ENCODE results near the gene KLHDC4. TPM values are rescaled to one million over a fixed set of nuclear protein-coding genes. Genes with fewer than 3 reads are reported as not detected.
"Not testable (repeated sequence)": the region's sequence is repeated elsewhere in the genome, so short reads cannot be mapped to it uniquely, and the experiment has no call there.

KLHDC4 gene
- total RNA-seq, 1 donor from 2014 or later, result 29.8 TPM

DNA sequence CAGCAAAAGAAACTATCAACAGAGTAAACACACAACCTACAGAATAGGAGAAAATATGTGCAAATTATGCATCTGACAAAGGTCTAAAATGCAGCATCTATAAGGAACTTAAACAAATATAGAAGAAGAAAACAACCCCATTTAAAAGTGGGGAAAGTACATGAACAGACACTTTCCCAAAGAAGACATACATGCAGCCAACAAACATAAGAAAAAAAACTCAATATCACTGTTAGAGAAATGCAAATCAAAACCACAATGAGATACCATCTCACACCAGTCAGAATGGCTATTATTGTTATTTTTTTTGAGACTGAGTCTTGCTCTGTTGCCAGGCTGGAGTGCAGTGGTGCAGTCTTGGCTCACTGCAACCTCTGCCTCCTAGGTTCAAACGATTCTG, 45.7 kb upstream of the KLHDC4 start:
- H3K27ac Mint-ChIP-seq (ENCODE audit: unreplicated experiment); H3K27me3 Mint-ChIP-seq (ENCODE audit: low read depth, unreplicated experiment); H3K4me2 ChIP-seq (ENCODE audit: low read length); H3K27me3 ChIP-seq (ENCODE audit: insufficient read depth, low read length); H3K36me3 Mint-ChIP-seq (ENCODE audit: low read depth, unreplicated experiment); H2AFZ ChIP-seq (ENCODE audit: low read depth, low read length); H3K36me3 ChIP-seq (ENCODE audit: insufficient read depth, low read length); FAIRE-seq; H4K20me1 ChIP-seq (ENCODE audit: insufficient read depth, low read length); H3K4me1 ChIP-seq (ENCODE audit: insufficient read depth, low read length); H3K4me3 Mint-ChIP-seq (ENCODE audit: unreplicated experiment); H3K4me3 ChIP-seq (ENCODE audit: insufficient read depth, low read depth, low read length); H3K9ac ChIP-seq (ENCODE audit: low read length); H3K79me2 ChIP-seq (ENCODE audit: insufficient read depth, low read length); H3K27ac ChIP-seq (ENCODE audit: low read depth, low read length); DNase-seq (ENCODE audit: low read depth); H3K9me3 Mint-ChIP-seq (ENCODE audit: unreplicated experiment); H3K9me3 ChIP-seq (ENCODE audit: insufficient read depth, low read depth, low read length): not testable (repeated sequence)
- peaks cover 25% of the 10 kb centered on the region for H3K4me1 Mint-ChIP-seq (ENCODE audit: low read depth, unreplicated experiment)

DNA sequence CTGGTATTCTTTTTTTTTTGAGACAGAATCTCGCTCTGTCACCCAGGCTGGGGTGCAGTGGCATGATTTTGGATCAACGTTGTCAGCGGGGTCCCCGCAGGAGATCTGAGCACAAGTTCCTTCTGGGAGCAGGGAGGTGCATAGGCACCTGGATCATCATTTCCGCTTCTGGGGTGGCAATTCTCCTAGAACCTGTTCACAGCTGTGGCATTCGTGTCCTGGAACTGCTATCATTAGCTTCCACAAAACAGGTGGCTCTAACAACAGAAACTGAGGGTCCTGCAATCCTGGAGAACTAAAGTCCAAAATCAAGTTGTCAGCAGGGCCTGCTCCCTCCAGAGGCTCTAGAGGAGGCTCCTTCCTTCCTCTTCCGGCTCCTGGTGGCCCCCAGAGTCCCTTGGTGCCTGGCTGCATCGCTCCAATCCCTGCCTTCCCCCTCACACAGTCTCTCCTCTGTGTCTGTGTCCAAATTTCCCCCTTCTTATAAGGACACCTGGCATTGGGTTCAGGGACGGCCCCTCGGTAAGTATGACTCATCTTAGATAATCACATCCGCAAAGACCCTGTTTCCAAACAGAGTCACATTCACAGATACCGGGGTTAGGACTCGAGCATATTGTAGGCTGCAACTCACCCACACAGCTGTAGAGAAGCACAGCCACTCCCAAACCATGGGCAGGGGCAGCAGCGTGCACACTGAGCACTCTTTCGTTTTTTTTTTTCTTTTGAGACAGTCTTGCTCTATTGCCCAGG, 43.5 kb upstream of the KLHDC4 start:
- no peak for DNase-seq (ENCODE audit: low read depth)
- peaks cover 33% of the 10 kb centered on the region for H3K4me1 Mint-ChIP-seq (ENCODE audit: low read depth, unreplicated experiment)

DNA sequence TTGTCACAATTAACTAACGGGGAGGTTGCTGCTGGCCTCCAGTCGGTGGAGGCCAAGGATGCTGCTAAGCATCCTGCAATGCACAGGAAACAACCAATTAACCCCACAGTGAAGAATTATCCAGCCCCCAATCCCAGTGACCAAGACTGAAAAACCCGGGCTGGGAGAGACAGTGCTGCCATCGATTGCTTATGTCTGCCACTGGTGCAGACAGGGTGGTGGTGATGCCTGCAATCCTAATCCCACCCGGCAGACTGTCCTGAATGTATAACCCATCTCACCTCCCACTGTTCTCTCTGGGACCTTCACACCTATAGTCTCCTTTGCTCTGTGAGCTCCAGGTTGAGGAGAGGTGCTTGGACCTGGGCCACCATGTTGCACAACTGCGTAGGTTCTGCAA, 42.3 kb upstream of the KLHDC4 start:
- no peak for DNase-seq (ENCODE audit: low read depth)
- H3K79me2 ChIP-seq (ENCODE audit: insufficient read depth, low read length), result no peaks in the 10 kb centered on the region
- Mint-ChIP-seq H3K36me3 (ENCODE audit: low read depth, unreplicated experiment) (no peaks in the 10 kb centered on the region), H3K4me3 (ENCODE audit: unreplicated experiment) (no peak overlapping the region), H3K27me3 (ENCODE audit: low read depth, unreplicated experiment) (peaks cover 9% of the 10 kb centered on the region), H3K27ac (ENCODE audit: unreplicated experiment) (peak overlapping the region; percentile 100), H3K4me1 (ENCODE audit: low read depth, unreplicated experiment) (peaks cover 33% of the 10 kb centered on the region), H3K9me3 (ENCODE audit: unreplicated experiment) (no peaks in the 10 kb centered on the region)
- TF ChIP-seq, protein P1, sequence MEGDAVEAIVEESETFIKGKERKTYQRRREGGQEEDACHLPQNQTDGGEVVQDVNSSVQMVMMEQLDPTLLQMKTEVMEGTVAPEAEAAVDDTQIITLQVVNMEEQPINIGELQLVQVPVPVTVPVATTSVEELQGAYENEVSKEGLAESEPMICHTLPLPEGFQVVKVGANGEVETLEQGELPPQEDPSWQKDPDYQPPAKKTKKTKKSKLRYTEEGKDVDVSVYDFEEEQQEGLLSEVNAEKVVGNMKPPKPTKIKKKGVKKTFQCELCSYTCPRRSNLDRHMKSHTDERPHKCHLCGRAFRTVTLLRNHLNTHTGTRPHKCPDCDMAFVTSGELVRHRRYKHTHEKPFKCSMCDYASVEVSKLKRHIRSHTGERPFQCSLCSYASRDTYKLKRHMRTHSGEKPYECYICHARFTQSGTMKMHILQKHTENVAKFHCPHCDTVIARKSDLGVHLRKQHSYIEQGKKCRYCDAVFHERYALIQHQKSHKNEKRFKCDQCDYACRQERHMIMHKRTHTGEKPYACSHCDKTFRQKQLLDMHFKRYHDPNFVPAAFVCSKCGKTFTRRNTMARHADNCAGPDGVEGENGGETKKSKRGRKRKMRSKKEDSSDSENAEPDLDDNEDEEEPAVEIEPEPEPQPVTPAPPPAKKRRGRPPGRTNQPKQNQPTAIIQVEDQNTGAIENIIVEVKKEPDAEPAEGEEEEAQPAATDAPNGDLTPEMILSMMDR (IDR thresholded peaks at IDR 0.05; ENCODE audit: insufficient read depth, low read depth, low read length), result no peak
- TF ChIP-seq EZH2 (IDR thresholded peaks at IDR 0.05; ENCODE audit: insufficient read depth, low read length), result no peak
- FAIRE-seq, result no peak
- H3K36me3 ChIP-seq (ENCODE audit: insufficient read depth, low read length), result no peaks in the 10 kb centered on the region
- H3K27ac ChIP-seq (ENCODE audit: low read depth, low read length), result no peak overlapping the region
- H3K27me3 ChIP-seq (ENCODE audit: insufficient read depth, low read length), result no peaks in the 10 kb centered on the region
- H2AFZ ChIP-seq (ENCODE audit: low read depth, low read length), result no peak overlapping the region
- H3K9me3 ChIP-seq (ENCODE audit: insufficient read depth, low read depth, low read length), result no peaks in the 10 kb centered on the region
- no peak overlapping the region for H3K4me3 ChIP-seq (ENCODE audit: insufficient read depth, low read depth, low read length)
- H3K4me1 ChIP-seq (ENCODE audit: insufficient read depth, low read length), result peaks cover 16% of the 10 kb centered on the region
- H3K9ac ChIP-seq (ENCODE audit: low read length), result no peak overlapping the region
- no peak overlapping the region for H3K4me2 ChIP-seq (ENCODE audit: low read length)
- H4K20me1 ChIP-seq (ENCODE audit: insufficient read depth, low read length), result no peaks in the 10 kb centered on the region

More for the DNA sequence above, 43.5 kb upstream of the KLHDC4 start:
- Mint-ChIP-seq H3K27ac (ENCODE audit: unreplicated experiment) (peak overlapping the region; percentile 50), H3K36me3 (ENCODE audit: low read depth, unreplicated experiment) (no peaks in the 10 kb centered on the region), H3K4me3 (ENCODE audit: unreplicated experiment) (no peak overlapping the region), H3K27me3 (ENCODE audit: low read depth, unreplicated experiment) (peaks cover 9% of the 10 kb centered on the region), H3K9me3 (ENCODE audit: unreplicated experiment) (no peaks in the 10 kb centered on the region)
- no peak overlapping the region for H3K4me3 ChIP-seq (ENCODE audit: insufficient read depth, low read depth, low read length)
- FAIRE-seq, result no peak
- no peaks in the 10 kb centered on the region for H3K36me3 ChIP-seq (ENCODE audit: insufficient read depth, low read length)
- H4K20me1 ChIP-seq (ENCODE audit: insufficient read depth, low read length), result no peaks in the 10 kb centered on the region
- H3K4me1 ChIP-seq (ENCODE audit: insufficient read depth, low read length), result peaks cover 16% of the 10 kb centered on the region
- no peak overlapping the region for H3K4me2 ChIP-seq (ENCODE audit: low read length)
- no peaks in the 10 kb centered on the region for H3K9me3 ChIP-seq (ENCODE audit: insufficient read depth, low read depth, low read length)
- no peaks in the 10 kb centered on the region for H3K79me2 ChIP-seq (ENCODE audit: insufficient read depth, low read length)
- no peak overlapping the region for H2AFZ ChIP-seq (ENCODE audit: low read depth, low read length)
- no peak overlapping the region for H3K9ac ChIP-seq (ENCODE audit: low read length)
- TF ChIP-seq EZH2 (IDR thresholded peaks at IDR 0.05; ENCODE audit: insufficient read depth, low read length), result no peak
- TF ChIP-seq, protein P1 (IDR thresholded peaks at IDR 0.05; ENCODE audit: insufficient read depth, low read depth, low read length), result no peak
- H3K27ac ChIP-seq (ENCODE audit: low read depth, low read length), result no peak overlapping the region
- no peaks in the 10 kb centered on the region for H3K27me3 ChIP-seq (ENCODE audit: insufficient read depth, low read length)

Measured in astrocyte (in vitro differentiated cells and primary cell).